Heart left ventricle (tissue), 13 donors: Measurements from ENCODE around the gene HOXC5.

Source experiments
- CTCF ChIP-seq, 12 donors: fragments of 200-600 bp; sonication (generic) in 4 of 12; IDR thresholded peaks; one replicate each; pipeline versions ENCODE4 v1.5.0 to v1.8.0; 2018 to 2022; ENCODE audit warnings: antibody characterized with exemption in 12 of 12, mild to moderate bottlenecking in 5 of 12
- POLR2A ChIP-seq, 2 donors: fragments of 450-650 bp; IDR thresholded peaks; one replicate each; pipeline ENCODE4 v1.6.1; 2017; ENCODE audit warnings: antibody characterized with exemption in 2 of 2, mild to moderate bottlenecking in 2 of 2, moderate library complexity in 2 of 2
- donor health status: ischemic (EF 13 %, LVEDD 7.1; RV severe dilation, severe dysfunction).
- donor health status: DM: no; HTN: yes; CAD: no.
- donor health status: DM: no; HTN: no; CAD: no.
- donor health status: ischemic (EF 25% LVEDD 6.9; RV normal size, moderate dysfunction).
- donor health status: ischemic (EF 25% LVEDD 5.7; RV mildly dilated, moderate dysfunction).
- donor health status: ischemic (EF 35%, LVEDD 5.7; RV mildly dilated, moderate dysfunction).
- donor health status: nonischemic (EF 11% LVEDD 7.7; RV severe dilation, severe dysfunction).
- donor health status: DM: yes; HTN: yes; CAD: no.
- donor health status: PGD.
- donor health status: ischemic (EF 29% LVEDD 5.4; RV normal size, mild dysfunction).
- donor health status: nonischemic (EF 23%, LVEDD 6.1; RV moderate dilation, normal function).

- no peak for TF ChIP-seq CTCF (IDR thresholded peaks at IDR 0.05)
- TF ChIP-seq POLR2A (IDR thresholded peaks at IDR 0.05): no peak
These were observed 493 bp downstream of the HOXC5 start for GRCh38 chr12:54033106-54033979.
